Neural cell (in vitro differentiated cells): ENCODE results near the gene BLTP2.

Experiments used
- EZH2 ChIP-seq: fragments of 200-600, 300-800 bp; shearing (Covaris generic), sonication (generic); IDR thresholded peaks from 2 replicates; pipeline ENCODE4 v1.6.1; 2014; ENCODE audit warnings: antibody characterized with exemption, low read length, borderline replicate concordance, mild to moderate bottlenecking; ENCODE audit not compliant: insufficient read depth, poor library complexity, severe bottlenecking
- POLR2AphosphoS5 ChIP-seq: IDR thresholded peaks from 2 replicates; pipeline ENCODE4 v1.6.1; 2012
- SMC3 ChIP-seq: fragments of 450-650 bp; conservative IDR thresholded peaks from 2 replicates; pipeline ENCODE4 v1.6.1; 2014; ENCODE audit warnings: antibody characterized with exemption, mild to moderate bottlenecking, moderate library complexity; ENCODE audit not compliant: poor library complexity

DNA sequence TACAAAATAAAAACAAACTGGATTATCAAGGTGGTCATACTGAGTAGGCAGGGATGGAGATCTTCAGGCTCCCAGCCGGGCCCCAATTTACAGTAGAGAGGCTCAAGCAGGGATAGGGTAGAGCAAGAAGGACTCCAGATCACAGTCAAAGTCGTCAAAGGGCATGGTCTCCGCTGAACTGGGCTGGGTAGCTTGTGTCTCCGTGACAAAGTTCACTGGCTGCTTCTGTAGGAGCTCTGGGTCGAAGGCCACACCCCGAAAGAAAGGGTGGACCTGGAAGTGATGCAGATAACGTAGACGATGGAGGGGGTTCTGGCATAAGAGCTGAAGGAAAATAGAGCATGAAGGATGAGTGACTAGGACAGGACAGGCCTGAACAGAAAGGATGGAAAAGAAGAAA lies 34.6 kb downstream of the BLTP2 start:
- no peak for TF ChIP-seq POLR2AphosphoS5
- no peak for TF ChIP-seq SMC3
- TF ChIP-seq EZH2: no peak
